Activated T-cell treated with anti-CD3 and anti-CD28 coated beads, Interleukin-2, amount 50 U/mL, for 24 hours (primary cell): ENCODE data around the gene GABRA5.

Experiments used
- DNase-seq: peaks from one replicate; pipeline ENCODE4 v3.0.0-alpha.2; 2020
- H3K27ac Mint-ChIP-seq: 2 replicates; pipeline ENCODE4 v1.8.0; 2020; ENCODE audit warnings: mild to moderate bottlenecking, mixed read lengths
- H3K27me3 Mint-ChIP-seq: 2 replicates; pipeline ENCODE4 v1.8.0; 2020; ENCODE audit warnings: mixed read lengths
- H3K36me3 Mint-ChIP-seq: 2 replicates; pipeline ENCODE4 v1.8.0; 2020; ENCODE audit warnings: low read depth, mixed read lengths
- H3K4me1 Mint-ChIP-seq: 2 replicates; pipeline ENCODE4 v1.8.0; 2020; ENCODE audit warnings: low read depth, mixed read lengths
- H3K4me3 Mint-ChIP-seq: 2 replicates; pipeline ENCODE4 v1.8.0; 2020; ENCODE audit warnings: mild to moderate bottlenecking, moderate library complexity, mixed read lengths
- H3K9me3 Mint-ChIP-seq: 2 replicates; pipeline ENCODE4 v1.8.0; 2020; ENCODE audit warnings: mixed read lengths

GABRA5 gene

DNA sequence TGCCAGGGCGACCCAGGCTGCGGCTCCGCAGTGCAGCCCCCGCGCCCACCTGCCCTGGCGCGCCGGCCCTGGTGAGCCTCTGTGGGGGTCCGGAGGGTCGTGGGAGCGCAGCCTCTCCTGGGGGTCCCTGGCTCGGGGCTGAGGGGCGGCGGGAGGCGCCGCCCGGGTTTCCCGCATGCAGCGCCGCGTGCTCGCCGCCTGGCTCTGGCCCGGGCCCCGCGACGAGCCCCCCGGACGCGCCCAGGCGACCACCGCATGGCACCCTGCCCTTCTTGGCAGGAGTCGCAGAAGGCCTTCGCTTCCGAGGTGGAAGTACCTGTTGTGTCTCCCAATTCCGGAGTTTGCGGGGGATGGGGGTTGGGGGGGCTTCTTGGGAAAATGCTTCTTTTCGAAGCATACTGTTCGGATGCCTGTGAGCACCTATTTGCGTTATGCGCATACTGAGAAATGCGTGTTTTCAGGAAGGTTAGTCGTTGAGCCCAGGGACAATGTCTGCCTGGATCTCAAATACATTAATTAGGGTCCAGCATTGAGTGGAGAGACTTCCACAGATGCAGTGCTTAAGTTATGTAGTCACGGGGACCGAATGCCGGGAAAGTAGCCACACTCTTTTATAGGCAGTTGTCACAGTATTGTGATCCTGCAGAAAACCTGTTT is 1.3 kb downstream of the GABRA5 start:
- H3K4me3 Mint-ChIP-seq, result no peak overlapping the region
- H3K36me3 Mint-ChIP-seq, result no peaks in the 10 kb centered on the region
- H3K27ac Mint-ChIP-seq, result no peak overlapping the region
- H3K4me1 Mint-ChIP-seq, result no peaks in the 10 kb centered on the region
- peaks cover 47% of the 10 kb centered on the region for H3K27me3 Mint-ChIP-seq
- H3K9me3 Mint-ChIP-seq, result no peaks in the 10 kb centered on the region
- DNase-seq, result no peak

DNA sequence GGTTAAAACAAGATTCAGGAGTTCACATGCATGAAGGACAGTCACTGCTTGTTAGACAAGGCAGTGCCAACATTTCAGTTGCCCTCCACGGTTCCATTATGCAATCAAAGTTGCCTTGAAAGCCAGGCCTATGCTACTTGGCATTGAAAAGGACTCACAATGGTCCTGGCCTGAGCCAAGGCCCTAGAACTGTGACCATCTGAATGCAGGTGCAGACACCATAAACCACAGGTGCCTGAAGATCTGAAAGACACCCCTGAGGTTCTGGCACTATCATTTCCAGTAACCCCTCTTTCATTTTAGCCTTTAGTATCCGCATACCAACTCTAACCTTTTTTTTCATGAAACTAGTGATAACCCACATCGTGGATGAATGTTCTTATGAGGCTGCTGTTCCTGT is 2.8 kb downstream of the GABRA5 start:
- no peak for DNase-seq
- Mint-ChIP-seq H3K4me3 (no peak overlapping the region), H3K4me1 (no peaks in the 10 kb centered on the region), H3K27ac (no peak overlapping the region), H3K36me3 (no peaks in the 10 kb centered on the region), H3K9me3 (no peaks in the 10 kb centered on the region), H3K27me3 (peaks cover 39% of the 10 kb centered on the region)

DNA sequence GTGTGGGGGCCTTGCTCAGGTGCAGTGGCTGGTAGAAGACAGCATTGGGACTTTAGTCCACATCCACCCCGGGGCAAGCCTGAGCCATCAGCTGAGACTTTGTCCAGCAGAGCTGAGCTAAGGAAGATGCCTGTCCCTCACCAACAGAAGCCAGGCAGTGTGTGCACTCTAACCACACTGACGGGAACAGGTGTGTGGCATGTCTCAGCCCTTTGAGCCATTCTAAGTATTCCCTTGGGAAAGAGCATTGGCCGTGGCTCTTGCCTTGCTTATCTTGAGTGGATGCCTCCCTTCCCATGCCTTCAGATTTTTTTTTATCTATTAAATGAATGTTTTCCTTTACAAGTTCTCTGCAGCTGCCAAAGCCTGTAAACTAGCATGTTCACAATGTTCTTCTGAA is 3.5 kb downstream of the GABRA5 start:
- Mint-ChIP-seq H3K27ac (no peak overlapping the region), H3K27me3 (peaks cover 34% of the 10 kb centered on the region), H3K36me3 (no peaks in the 10 kb centered on the region), H3K4me3 (no peak overlapping the region), H3K9me3 (no peaks in the 10 kb centered on the region), H3K4me1 (no peaks in the 10 kb centered on the region)
- no peak for DNase-seq

DNA sequence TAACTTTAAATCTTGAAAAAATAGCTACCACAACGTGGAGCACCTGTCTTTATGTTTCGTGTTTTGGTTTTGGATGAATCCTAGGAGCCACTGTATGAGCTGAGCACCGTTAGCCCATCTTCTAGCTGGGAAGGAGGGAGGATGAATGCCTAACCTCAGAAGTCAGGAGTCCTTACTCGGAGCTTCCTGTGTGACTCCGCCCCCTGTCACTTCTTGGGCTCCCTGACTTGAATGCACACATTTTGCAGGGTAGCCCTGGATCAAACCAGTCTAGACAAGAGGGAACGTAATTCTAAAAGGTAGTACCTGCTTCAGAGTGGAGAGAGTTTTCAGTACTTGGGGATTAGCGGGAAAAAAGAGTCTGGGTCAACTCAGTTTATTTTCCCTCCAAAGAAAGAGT is 5.3 kb downstream of the GABRA5 start:
- H3K27ac Mint-ChIP-seq, result no peak overlapping the region
- H3K36me3 Mint-ChIP-seq, result no peaks in the 10 kb centered on the region
- peaks cover 17% of the 10 kb centered on the region for H3K27me3 Mint-ChIP-seq
- no peaks in the 10 kb centered on the region for H3K9me3 Mint-ChIP-seq
- H3K4me3 Mint-ChIP-seq, result no peak overlapping the region
- no peak for DNase-seq
- H3K4me1 Mint-ChIP-seq, result no peaks in the 10 kb centered on the region

DNA sequence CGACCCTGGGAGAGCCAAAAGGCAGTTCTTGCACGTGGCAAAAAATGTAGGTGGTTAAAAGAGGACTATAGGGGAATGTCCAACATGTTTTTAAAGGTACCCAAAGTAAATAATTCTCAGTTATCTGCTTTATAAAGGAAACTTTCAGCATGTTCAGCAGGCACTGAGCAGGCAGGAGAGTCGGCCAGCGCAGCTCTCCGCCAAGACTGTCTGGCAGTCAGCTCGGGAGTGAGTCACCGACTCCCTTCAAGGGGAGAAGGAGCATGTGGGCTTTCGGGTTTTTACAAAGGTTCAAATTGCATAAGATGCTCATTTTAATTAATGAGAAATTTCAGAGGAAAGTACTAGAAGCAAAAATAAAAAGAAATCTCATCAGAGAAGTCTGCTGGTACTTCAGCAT is 7.0 kb downstream of the GABRA5 start:
- Mint-ChIP-seq H3K27me3 (peaks cover 9% of the 10 kb centered on the region), H3K36me3 (no peaks in the 10 kb centered on the region), H3K9me3 (no peaks in the 10 kb centered on the region), H3K4me1 (no peaks in the 10 kb centered on the region), H3K4me3 (no peak overlapping the region), H3K27ac (no peak overlapping the region)
- no peak for DNase-seq

DNA sequence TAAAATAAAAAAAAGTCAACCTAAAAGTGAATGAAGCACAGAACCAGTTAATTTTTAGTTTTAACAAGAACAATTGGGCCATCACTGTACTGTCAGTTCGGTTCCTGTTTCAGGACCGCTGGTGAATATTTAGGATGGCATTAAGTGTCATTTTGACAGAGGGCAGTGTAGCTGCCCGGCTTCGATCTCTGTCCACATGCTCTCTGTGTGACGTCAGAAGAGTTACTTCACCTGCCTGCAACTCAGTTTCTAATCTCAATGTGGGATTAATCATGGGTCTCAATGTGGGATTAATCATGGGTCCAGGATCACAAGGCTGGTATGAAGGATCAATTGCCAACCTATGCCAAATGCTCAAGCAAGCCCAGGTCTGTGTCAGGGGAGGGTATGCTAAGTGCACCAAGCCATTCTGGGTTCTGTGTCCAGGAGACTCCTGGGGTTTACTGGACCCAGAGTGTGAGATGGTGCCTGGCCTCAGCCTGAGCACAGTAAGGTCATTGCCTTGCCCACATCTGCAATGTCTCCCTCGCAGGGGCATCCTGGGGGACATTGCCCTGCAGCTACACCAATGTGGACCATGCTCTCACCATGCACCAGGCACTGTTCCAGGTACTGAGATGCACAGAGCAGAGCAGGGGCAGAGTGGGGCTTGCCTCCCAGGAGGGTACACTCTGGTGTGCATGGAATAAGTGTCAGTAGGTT is 8.1 kb downstream of the GABRA5 start:
- no peak for DNase-seq
- H3K27ac Mint-ChIP-seq, result no peak overlapping the region
- no peaks in the 10 kb centered on the region for H3K4me1 Mint-ChIP-seq
- no peak overlapping the region for H3K4me3 Mint-ChIP-seq
- H3K9me3 Mint-ChIP-seq, result no peaks in the 10 kb centered on the region
- H3K36me3 Mint-ChIP-seq, result no peaks in the 10 kb centered on the region
- no peaks in the 10 kb centered on the region for H3K27me3 Mint-ChIP-seq

DNA sequence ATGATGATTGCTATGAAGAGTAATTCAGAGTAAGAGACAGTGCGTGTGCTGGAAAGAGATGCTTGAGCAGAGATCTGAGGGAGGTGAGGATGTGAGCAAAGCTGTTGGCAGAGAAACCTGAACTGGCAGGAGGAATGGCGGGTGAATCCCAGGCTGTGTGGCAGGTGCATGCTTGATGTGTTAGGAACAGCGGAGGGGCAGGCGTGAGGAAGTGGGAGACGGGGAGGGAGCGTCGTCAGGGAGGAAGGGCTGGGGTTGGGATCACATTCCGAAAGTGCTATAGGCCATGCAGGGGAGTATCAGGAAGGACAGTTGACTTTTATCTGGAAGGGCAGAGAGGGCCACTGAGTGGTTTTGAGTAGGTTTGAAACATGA is 8.6 kb downstream of the GABRA5 start:
- no peaks in the 10 kb centered on the region for H3K36me3 Mint-ChIP-seq
- no peak overlapping the region for H3K27ac Mint-ChIP-seq
- H3K4me3 Mint-ChIP-seq, result no peak overlapping the region
- H3K9me3 Mint-ChIP-seq, result no peaks in the 10 kb centered on the region
- no peak for DNase-seq
- H3K4me1 Mint-ChIP-seq, result no peaks in the 10 kb centered on the region
- H3K27me3 Mint-ChIP-seq, result no peaks in the 10 kb centered on the region

DNA sequence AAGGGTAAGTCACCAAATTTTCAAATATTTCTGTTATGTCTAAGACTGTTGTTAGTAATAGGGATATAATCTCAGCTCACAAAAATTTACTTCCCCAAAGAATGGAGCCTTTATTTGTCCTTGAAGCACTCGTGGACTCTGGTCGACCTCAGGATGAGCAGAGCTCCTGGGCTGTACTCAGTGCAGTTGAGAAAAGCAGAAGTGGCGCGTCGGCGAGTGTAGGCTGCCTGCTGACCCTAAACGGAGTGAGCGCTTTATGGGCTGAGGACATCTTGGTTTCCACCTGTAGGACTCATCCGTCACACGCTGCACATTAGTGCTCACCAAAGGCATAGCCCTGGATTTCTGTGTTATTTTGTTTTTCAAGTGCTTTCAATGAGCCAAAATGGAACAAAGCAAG is 11.0 kb downstream of the GABRA5 start:
- no peaks in the 10 kb centered on the region for H3K27me3 Mint-ChIP-seq
- H3K27ac Mint-ChIP-seq, result no peak overlapping the region
- no peak for DNase-seq
- no peaks in the 10 kb centered on the region for H3K9me3 Mint-ChIP-seq
- no peak overlapping the region for H3K4me3 Mint-ChIP-seq
- no peaks in the 10 kb centered on the region for H3K36me3 Mint-ChIP-seq
- no peaks in the 10 kb centered on the region for H3K4me1 Mint-ChIP-seq

DNA sequence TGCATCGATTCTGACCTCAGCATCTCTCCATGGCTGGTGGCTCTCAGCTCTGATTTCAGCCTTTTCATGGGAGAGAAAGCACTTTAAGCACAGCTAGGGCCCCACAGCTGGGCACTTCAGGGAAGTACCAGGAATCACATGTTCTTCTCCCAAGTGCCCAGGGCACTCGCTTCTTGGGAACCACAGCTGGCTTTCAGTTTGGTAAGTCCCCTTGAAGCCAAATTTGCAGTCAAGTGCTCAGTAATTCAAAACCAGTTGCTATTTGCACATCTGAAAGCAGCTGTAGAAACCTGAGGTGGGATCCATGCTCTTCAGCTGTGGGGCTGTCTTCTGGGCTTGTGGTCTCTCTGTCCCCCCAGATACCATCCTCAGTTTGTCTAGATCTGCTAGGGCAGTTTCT is 12.8 kb downstream of the GABRA5 start:
- Mint-ChIP-seq H3K27me3 (no peaks in the 10 kb centered on the region), H3K4me1 (no peaks in the 10 kb centered on the region), H3K27ac (no peak overlapping the region), H3K9me3 (no peaks in the 10 kb centered on the region), H3K4me3 (no peak overlapping the region), H3K36me3 (no peaks in the 10 kb centered on the region)
- no peak for DNase-seq

DNA sequence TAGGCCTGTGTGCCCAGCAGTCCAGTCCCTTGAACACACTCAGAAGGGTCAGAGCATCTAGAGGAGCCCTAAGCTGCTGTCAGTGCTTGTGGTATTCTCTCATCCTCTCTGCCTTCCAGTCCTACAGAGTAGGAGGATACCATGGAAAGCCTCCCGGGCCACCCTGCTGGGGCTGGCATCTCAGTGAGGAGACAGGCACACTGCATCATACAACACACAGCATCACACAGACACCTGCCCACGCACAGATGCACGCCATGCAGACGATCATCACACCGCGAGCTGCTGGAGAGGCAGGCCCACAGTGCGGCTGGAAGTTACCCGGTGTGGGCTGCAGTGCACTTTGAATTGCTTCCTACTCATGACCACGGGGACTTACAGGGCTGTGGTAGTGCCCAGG is 15.2 kb downstream of the GABRA5 start:
- H3K36me3 Mint-ChIP-seq, result no peaks in the 10 kb centered on the region
- no peaks in the 10 kb centered on the region for H3K27me3 Mint-ChIP-seq
- no peak overlapping the region for H3K4me3 Mint-ChIP-seq
- no peaks in the 10 kb centered on the region for H3K9me3 Mint-ChIP-seq
- no peak overlapping the region for H3K27ac Mint-ChIP-seq
- no peaks in the 10 kb centered on the region for H3K4me1 Mint-ChIP-seq
- no peak for DNase-seq

DNA sequence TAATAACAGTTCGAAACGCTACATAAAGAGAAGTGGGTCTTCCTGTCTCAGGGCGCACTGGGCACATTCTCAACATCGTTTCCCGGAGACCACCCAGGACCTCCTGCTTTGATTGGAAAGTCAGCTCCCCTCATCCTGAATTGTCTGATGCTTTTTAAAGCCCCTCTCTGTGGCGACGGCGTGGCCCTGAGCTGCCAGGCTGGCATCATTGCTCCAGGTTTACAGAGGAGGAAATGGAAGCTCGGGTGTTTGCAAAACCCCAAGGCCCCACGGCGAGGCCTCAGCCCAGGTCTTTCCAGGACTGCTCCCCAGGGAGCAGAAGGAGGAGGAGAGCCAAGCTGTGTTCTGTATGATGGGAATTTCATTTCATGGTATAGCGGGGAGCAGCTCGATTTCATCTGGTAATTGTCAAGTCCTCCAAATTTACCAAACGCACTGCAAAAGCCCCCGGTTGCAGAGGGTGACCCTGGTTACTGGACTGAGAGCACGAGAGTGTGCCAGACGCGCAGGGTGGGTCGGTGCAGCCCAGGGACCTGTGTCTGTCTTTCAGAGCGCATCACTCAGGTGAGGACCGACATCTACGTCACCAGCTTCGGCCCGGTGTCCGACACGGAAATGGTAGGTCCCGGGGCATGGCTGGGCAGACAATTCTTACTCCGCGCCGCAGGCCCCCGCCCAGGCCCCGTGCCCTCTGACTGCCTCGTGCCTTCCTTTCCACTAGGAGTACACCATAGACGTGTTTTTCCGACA is 15.9 kb downstream of the GABRA5 start:
- H3K4me1 Mint-ChIP-seq, result no peaks in the 10 kb centered on the region
- H3K4me3 Mint-ChIP-seq, result no peak overlapping the region
- no peak overlapping the region for H3K27ac Mint-ChIP-seq
- H3K27me3 Mint-ChIP-seq, result no peaks in the 10 kb centered on the region
- H3K36me3 Mint-ChIP-seq, result no peaks in the 10 kb centered on the region
- no peaks in the 10 kb centered on the region for H3K9me3 Mint-ChIP-seq
- DNase-seq, result no peak

DNA sequence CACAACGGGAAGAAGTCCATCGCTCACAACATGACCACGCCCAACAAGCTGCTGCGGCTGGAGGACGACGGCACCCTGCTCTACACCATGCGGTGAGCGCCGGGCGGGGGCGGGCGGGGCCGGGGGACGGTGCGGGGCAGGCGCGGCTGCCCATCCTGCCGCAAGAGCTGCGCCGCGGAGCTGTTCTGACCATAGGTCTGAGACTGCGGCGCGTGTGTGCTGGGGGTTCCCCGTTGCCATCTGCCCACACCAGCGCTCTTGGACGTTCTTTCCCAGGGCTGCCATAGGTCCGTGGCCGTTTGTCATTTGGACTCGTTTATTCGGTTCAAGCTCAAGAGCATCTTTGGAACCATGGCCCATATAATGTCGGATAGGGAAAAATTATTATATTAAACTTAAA is 16.6 kb downstream of the GABRA5 start:
- H3K36me3 Mint-ChIP-seq, result no peaks in the 10 kb centered on the region
- peaks cover 2% of the 10 kb centered on the region for H3K27me3 Mint-ChIP-seq
- no peaks in the 10 kb centered on the region for H3K9me3 Mint-ChIP-seq
- no peak overlapping the region for H3K4me3 Mint-ChIP-seq
- no peaks in the 10 kb centered on the region for H3K4me1 Mint-ChIP-seq
- no peak overlapping the region for H3K27ac Mint-ChIP-seq
- no peak for DNase-seq

DNA sequence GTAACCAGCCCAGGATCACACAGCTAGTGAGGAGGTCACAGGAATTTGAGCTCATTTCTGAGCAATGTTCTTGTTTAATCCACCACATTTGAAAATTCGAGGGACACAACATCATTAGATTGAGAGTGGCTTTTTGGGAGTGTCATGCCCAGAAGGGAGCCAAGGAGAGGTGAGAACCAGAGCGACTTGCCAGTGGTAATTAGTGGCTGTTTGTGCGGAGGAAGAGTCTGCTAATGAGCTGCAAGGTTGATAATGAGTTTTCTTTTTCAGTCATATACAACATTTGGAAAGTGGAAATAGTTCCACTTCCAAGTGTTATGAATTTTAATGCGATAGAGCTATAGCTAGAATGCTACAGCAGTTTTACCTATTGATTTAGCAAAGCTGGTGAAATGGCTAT is 19.7 kb downstream of the GABRA5 start:
- no peak for DNase-seq
- Mint-ChIP-seq H3K27me3 (peaks cover 22% of the 10 kb centered on the region), H3K36me3 (no peaks in the 10 kb centered on the region), H3K4me3 (no peak overlapping the region), H3K27ac (no peak overlapping the region), H3K4me1 (peaks cover under 1% of the 10 kb centered on the region), H3K9me3 (no peaks in the 10 kb centered on the region)

DNA sequence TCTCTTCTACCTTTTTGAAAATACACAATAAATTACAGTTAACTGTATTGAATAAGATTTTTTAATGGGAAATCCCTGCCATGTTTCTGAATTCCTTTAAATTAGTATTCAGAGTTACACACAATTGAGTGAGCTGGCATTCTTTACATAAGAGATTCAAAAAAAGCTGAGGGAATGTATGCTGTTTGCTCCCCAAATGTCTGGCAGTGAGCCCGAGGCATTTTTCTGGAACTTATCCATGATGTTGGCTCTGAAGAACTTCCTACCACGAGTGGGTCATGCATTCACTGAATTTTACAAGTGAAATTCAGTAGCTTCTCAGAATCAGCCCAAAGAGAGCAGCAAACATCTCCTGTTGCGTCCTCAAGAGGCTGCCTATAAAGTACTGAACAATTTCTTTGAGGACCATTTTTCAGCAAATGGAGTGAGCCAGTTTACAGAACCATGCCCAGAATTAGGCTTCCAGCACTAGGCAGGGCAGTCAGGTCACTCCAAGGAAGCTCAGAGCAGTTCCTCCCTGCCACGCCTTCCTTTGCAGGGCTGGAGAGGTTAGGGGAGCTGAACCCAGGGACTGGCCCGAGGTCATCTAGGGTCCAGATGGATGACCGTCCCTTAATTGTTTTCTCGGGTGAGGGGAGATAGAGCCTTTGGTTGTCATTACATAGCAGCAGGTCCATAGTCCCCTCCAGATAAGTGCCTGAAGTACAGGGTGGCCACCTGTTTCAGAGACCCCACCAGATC is 21.2 kb downstream of the GABRA5 start:
- Mint-ChIP-seq H3K4me1 (peaks cover 4% of the 10 kb centered on the region), H3K9me3 (no peaks in the 10 kb centered on the region), H3K27me3 (peaks cover 32% of the 10 kb centered on the region), H3K4me3 (no peak overlapping the region), H3K36me3 (no peaks in the 10 kb centered on the region), H3K27ac (no peak overlapping the region)
- DNase-seq, result no peak

DNA sequence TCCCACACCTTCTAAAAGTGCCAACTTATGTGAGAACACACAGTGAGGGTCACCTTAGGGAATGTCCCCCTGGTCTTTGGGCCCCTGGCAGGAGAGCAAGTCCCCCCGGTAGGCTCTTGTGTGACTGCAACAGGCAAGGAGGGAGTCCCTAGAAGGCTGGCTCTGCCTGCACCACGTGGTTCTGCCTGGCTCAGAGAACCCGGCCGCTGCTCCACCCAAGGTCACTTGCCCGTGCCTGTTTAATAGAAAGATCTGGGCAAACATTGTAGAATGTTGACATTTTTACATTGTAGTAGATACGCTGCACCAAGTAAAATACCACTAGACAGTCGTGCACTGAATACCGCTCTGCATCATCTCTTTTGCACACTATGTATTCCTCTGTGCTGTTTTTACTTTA is 21.9 kb downstream of the GABRA5 start:
- DNase-seq, result no peak
- no peaks in the 10 kb centered on the region for H3K36me3 Mint-ChIP-seq
- H3K27me3 Mint-ChIP-seq, result peaks cover 32% of the 10 kb centered on the region
- H3K9me3 Mint-ChIP-seq, result no peaks in the 10 kb centered on the region
- no peak overlapping the region for H3K27ac Mint-ChIP-seq
- H3K4me3 Mint-ChIP-seq, result no peak overlapping the region
- H3K4me1 Mint-ChIP-seq, result peaks cover 4% of the 10 kb centered on the region
